ENCODE results near the gene TTC36.

- TF ChIP-seq GATA2 (IDR thresholded peaks at IDR 0.05; ENCODE audit: low read depth, low read length) (no peak), GATA3 (IDR thresholded peaks at IDR 0.05; ENCODE audit: low read depth, low read length) (no peak)
Observed at GRCh38 chr11:118532852-118533768, 5.8 kb downstream of the TTC36 start.

All from SH-SY5Y (cell line).